H1 (cell line): ENCODE results near the gene FRMD4B. TPM values are rescaled to one million over a fixed set of nuclear protein-coding genes. Genes with fewer than 3 reads are reported as not detected.

ENCODE experiments used
- E2F6 ChIP-seq: IDR thresholded peaks from 2 replicates; pipeline ENCODE4 v1.6.1; 2012; ENCODE audit warnings: inconsistent platforms
- NRF1 ChIP-seq: IDR thresholded peaks from 2 replicates; pipeline ENCODE4 v1.6.1; 2011; ENCODE audit warnings: mild to moderate bottlenecking, low read depth, low read length, improper control_type of control experiment
- RAD21 ChIP-seq, 2 experiments: IDR thresholded peaks in 1 of 2; conservative IDR thresholded peaks in 1 of 2; 2 replicates each; pipeline ENCODE4 v1.6.1; 2011; ENCODE audit warnings: low read depth in 2 of 2, low read length in 2 of 2, improper control_type of control experiment in 1 of 2, inconsistent platforms in 1 of 2, mild to moderate bottlenecking in 1 of 2, moderate library complexity in 1 of 2
- polyA plus RNA-seq, 7 experiments: library from polyadenylated mRNA; depleted of rRNA in 3 of 7; stranded (reverse) in 5 of 7; unstranded in 2 of 7; fragments of >200 nt in 5 of 7; fragments of 200-250 nt in 2 of 7; gene quantifications; 1 replicate in 5 of 7; 2 replicates in 1 of 7; 4 replicates in 1 of 7; pipeline versions ENCODE4 v1.2.1 to v1.2.3, GENCODE V29; 2011 to 2013; ENCODE audit warnings: missing spikeins in 2 of 7, mixed read lengths in 2 of 7
- total RNA-seq: library from RNA; stranded (reverse); fragmentation: NEBNext Ultra II Directional; extraction: Animal tissue kit (Norgen Biotek cat#: 25700); gene quantifications from 2 replicates; pipeline ENCODE4 v1.2.1, GENCODE V29; 2021

The FRMD4B gene
- total and polyA plus RNA-seq, 2 of the 8 experiments (the other 6 are each of a cell fraction or from before 2014, with no cell fraction given) = 2.7 to 7.2 TPM

- TF ChIP-seq NRF1 (no peak), E2F6 (no peak), RAD21 (IDR thresholded peaks at IDR 0.05 in 1 of 2, conservative IDR thresholded peaks at IDR 0.05 in 1 of 2; ENCODE audit: low read depth in 2 of 2, low read length in 2 of 2) (no peak)
Measured at GRCh38 chr3:69385123-69385722, 665 bp downstream of the FRMD4B start (continued).
